HL-60 (cell line): ENCODE data around the gene GNG4.

Source experiments
- DNase-seq, 2 experiments: peaks; one replicate each; pipeline ENCODE4 v3.0.0-alpha.2; 2010 to 2020; ENCODE audit warnings: low read depth in 1 of 2, low spot score in 1 of 2
- H3K27ac ChIP-seq: fragments of 250-450 bp; sonication (Bioruptor Pico); replicated peaks from 2 replicates; pipeline ENCODE4 v1.5.1; 2020; ENCODE audit warnings: mild to moderate bottlenecking, moderate library complexity
- H3K27me3 ChIP-seq: fragments of 250-450 bp; sonication (Bioruptor Pico); 2 replicates; pipeline ENCODE4 v1.5.1; 2021; ENCODE audit warnings: mild to moderate bottlenecking, moderate library complexity; ENCODE audit not compliant: insufficient read depth, poor library complexity, severe bottlenecking
- H3K4me3 ChIP-seq: replicated peaks from 2 replicates; pipeline ENCODE4 v1.5.1; 2011; ENCODE audit warnings: mild to moderate bottlenecking, control low read depth, low read length; ENCODE audit not compliant: insufficient read depth
- CTCF ChIP-seq: IDR thresholded peaks from one replicate; pipeline ENCODE4 v1.5.1; 2011; ENCODE audit warnings: low read length, control low read depth, inconsistent platforms; ENCODE audit not compliant: insufficient read depth
- GABPA ChIP-seq: IDR thresholded peaks from 2 replicates; pipeline ENCODE4 v1.6.1; 2012; ENCODE audit warnings: low read depth
- POLR2AphosphoS5 ChIP-seq: IDR thresholded peaks from 2 replicates; pipeline ENCODE4 v1.6.1; 2012; ENCODE audit warnings: low read depth
- SPI1 ChIP-seq: IDR thresholded peaks from 2 replicates; pipeline ENCODE4 v1.6.1; 2012; ENCODE audit warnings: low read depth, mild to moderate bottlenecking, borderline replicate concordance
- TF ChIP-seq, protein P1 (sequence below): IDR thresholded peaks from 2 replicates; pipeline ENCODE4 v1.6.1; 2012; ENCODE audit warnings: low read depth; ENCODE audit not compliant: insufficient replicate concordance

The GNG4 gene

DNA sequence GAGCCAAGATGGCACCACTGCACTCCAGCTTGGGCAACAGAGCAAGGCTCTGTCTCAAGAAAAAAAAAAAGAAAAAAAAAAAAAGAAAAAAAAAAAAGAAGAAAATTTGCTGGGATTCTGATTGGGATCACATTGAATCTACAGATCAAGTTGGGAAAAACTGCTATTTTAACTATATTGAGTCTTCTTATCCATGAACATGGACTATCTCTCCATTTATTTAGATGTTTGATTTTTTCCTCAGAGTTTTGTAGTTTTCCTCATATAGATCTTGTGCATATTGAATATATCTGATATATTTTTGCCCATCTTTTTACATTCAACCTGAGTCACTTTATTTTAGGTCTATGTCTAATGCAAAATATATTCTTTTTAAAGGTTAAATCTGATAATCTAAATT lies 87.0 kb downstream of the GNG4 start:
- TF ChIP-seq POLR2AphosphoS5 (no peak), CTCF (no peak), SPI1 (no peak), GABPA (no peak)
- Histone ChIP-seq H3K27me3 (no peaks in the 10 kb centered on the region), H3K27ac (no peak overlapping the region), H3K4me3 (no peak overlapping the region)
- DNase-seq = no peak

DNA sequence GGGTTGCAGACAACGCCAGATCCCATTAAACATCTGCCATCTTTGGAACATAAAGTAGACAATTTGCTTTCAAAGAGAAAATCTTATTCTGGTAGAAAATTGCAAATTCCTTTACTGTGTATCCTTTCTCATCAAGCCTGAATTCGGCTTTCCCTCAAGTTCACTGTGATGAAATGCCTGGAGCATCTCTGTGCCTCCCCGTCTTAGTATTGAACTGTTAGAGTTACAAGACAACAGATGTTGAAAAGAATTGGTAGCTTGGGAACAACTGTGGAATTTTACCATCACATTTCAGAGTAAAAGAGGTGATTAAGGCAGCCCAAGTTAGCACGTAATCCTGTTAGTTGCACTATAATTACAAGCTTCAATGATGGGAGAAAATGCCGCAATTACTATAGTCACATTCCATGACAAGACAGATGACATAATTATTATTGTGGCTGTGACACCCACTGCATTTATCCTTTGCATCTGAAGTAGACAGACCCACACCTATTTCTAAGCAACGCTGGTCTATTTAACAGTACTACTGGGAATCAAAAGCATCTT lies 90.9 kb downstream of the GNG4 start:
- no peak for DNase-seq
- Histone ChIP-seq H3K4me3 (no peak overlapping the region), H3K27me3 (no peaks in the 10 kb centered on the region), H3K27ac (no peak overlapping the region)
- no peak for TF ChIP-seq POLR2AphosphoS5
- no peak for TF ChIP-seq CTCF
- no peak for TF ChIP-seq SPI1
- TF ChIP-seq, protein P1, sequence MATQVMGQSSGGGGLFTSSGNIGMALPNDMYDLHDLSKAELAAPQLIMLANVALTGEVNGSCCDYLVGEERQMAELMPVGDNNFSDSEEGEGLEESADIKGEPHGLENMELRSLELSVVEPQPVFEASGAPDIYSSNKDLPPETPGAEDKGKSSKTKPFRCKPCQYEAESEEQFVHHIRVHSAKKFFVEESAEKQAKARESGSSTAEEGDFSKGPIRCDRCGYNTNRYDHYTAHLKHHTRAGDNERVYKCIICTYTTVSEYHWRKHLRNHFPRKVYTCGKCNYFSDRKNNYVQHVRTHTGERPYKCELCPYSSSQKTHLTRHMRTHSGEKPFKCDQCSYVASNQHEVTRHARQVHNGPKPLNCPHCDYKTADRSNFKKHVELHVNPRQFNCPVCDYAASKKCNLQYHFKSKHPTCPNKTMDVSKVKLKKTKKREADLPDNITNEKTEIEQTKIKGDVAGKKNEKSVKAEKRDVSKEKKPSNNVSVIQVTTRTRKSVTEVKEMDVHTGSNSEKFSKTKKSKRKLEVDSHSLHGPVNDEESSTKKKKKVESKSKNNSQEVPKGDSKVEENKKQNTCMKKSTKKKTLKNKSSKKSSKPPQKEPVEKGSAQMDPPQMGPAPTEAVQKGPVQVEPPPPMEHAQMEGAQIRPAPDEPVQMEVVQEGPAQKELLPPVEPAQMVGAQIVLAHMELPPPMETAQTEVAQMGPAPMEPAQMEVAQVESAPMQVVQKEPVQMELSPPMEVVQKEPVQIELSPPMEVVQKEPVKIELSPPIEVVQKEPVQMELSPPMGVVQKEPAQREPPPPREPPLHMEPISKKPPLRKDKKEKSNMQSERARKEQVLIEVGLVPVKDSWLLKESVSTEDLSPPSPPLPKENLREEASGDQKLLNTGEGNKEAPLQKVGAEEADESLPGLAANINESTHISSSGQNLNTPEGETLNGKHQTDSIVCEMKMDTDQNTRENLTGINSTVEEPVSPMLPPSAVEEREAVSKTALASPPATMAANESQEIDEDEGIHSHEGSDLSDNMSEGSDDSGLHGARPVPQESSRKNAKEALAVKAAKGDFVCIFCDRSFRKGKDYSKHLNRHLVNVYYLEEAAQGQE = no peak
- TF ChIP-seq GABPA = no peak

- Histone ChIP-seq H3K4me3 (no peak overlapping the region), H3K27ac (no peak overlapping the region), H3K27me3 (no peaks in the 10 kb centered on the region)
- TF ChIP-seq SPI1 (no peak), POLR2AphosphoS5 (no peak), CTCF (no peak), GABPA (no peak)
- TF ChIP-seq, protein P1 = no peak
- no peak for DNase-seq
These were observed 92.1 kb downstream of the GNG4 start for GRCh38 chr1:235557495-235557894.

- H3K4me3 ChIP-seq = no peak overlapping the region
- TF ChIP-seq, protein P1 = no peak
- no peak overlapping the region for H3K27ac ChIP-seq
- H3K27me3 ChIP-seq = no peaks in the 10 kb centered on the region
- DNase-seq = no peak
These were observed 92.8 kb downstream of the GNG4 start for GRCh38 chr1:235556807-235557206.
